Sigmoid colon (tissue), 4 donors: Measurements from ENCODE around the gene ADA.

Source experiments
- EP300 ChIP-seq, 4 donors: sonication (generic); formaldehyde crosslinking; IDR thresholded peaks; one replicate each; pipeline ENCODE4 v1.6.1; 2017; ENCODE audit warnings: antibody characterized with exemption in 4 of 4
- POLR2A ChIP-seq, 2 donors: fragments of 450-650 bp; IDR thresholded peaks; one replicate each; pipeline ENCODE4 v1.6.1; 2016; ENCODE audit warnings: antibody characterized with exemption in 2 of 2, mild to moderate bottlenecking in 2 of 2, moderate library complexity in 2 of 2
- POLR2AphosphoS5 ChIP-seq, 4 donors: sonication (generic); formaldehyde crosslinking; IDR thresholded peaks; one replicate each; pipeline ENCODE4 v1.6.1; 2017; ENCODE audit warnings: antibody characterized with exemption in 4 of 4
- TF ChIP-seq, protein P1 (sequence below), 4 experiments: fragments of 450-650 bp in 3 of 4; fragments of 200-600 bp in 1 of 4; IDR thresholded peaks; one replicate each; pipeline ENCODE4 v1.5.1; 2016 to 2019; ENCODE audit warnings: antibody characterized with exemption in 4 of 4, mild to moderate bottlenecking in 3 of 4, moderate library complexity in 2 of 4

DNA sequence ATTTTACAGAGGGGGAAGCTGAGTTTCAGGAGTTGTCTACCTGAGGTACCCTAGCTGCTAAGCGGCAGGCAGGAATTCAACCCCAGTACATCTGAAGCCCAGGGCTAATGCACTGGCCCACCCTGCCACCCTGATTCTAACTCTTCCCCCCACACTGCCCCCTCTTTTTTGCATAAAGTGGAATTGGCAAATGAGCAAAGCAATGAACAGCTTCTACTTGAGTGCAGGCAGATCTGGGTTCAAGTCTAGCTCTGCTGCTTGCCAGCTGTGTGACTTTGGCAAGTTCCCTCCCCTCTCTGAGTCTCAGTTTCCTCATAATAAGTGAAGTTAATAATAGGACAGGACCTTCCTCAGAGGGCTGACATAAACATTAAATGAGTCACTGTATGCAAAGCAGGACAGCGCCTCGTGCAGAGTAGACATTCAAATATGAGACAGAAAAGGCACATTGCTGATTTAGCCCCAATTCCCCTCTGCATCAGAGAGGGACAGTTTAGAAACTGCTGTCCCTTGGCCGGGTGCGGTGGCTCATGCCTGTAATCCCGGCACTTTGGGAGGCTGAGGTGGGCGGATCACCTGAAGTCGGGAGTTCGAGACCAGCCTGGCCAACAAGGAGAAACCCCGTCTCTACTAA is 4.7 kb downstream of the ADA start:
- no peak for TF ChIP-seq POLR2AphosphoS5 (IDR thresholded peaks at IDR 0.05)
- TF ChIP-seq, protein P1, sequence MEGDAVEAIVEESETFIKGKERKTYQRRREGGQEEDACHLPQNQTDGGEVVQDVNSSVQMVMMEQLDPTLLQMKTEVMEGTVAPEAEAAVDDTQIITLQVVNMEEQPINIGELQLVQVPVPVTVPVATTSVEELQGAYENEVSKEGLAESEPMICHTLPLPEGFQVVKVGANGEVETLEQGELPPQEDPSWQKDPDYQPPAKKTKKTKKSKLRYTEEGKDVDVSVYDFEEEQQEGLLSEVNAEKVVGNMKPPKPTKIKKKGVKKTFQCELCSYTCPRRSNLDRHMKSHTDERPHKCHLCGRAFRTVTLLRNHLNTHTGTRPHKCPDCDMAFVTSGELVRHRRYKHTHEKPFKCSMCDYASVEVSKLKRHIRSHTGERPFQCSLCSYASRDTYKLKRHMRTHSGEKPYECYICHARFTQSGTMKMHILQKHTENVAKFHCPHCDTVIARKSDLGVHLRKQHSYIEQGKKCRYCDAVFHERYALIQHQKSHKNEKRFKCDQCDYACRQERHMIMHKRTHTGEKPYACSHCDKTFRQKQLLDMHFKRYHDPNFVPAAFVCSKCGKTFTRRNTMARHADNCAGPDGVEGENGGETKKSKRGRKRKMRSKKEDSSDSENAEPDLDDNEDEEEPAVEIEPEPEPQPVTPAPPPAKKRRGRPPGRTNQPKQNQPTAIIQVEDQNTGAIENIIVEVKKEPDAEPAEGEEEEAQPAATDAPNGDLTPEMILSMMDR (IDR thresholded peaks at IDR 0.05): no peak
- no peak for TF ChIP-seq POLR2A (IDR thresholded peaks at IDR 0.05)
- no peak for TF ChIP-seq EP300 (IDR thresholded peaks at IDR 0.05)
